ENCODE data around the gene SUPT3H.

Gene SUPT3H

DNA sequence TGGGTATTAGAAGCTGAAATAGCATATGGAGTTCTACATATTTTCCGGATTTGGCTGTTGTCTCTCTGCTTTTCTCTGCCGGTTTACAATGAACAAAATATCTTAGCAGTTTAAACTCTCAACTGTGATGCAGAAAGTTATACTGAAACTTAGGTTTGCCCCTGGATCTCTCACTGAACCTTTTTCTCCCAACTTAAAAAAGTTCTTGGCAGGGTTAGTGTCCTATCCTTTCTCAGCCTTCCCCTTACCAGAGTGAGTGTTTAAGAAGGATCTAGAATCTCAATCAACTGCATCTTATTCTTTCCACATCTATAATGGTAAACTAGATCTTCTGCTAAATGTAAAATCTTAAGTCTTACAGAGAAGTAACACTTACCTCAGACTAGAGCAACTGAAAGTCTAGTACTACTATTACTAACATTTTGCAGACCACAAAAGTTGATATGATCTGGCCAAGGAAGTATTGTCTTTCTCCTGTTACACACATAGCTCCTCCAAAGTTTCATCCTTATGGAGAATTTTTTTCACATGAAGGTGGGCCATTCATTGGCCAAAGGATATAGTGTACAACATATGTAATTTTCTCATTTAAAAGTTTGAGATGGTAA, 441.9 kb downstream of the SUPT3H start:
- Histone ChIP-seq H3K4me3 (ENCODE audit: low read length in 2 of 2) (no peak overlapping the region), H3K9ac (ENCODE audit: low read length in 2 of 2) (no peak overlapping the region), H3K4me1 (ENCODE audit: control insufficient read depth, insufficient read depth, low read length) (no peaks in the 10 kb centered on the region), H3K9me3 (ENCODE audit: control insufficient read depth in 2 of 2, low read length in 2 of 2) (no peaks in the 10 kb centered on the region), H3K27me3 (ENCODE audit: control insufficient read depth in 1 of 2, insufficient read depth in 2 of 2, low read length in 2 of 2) (no peaks in the 10 kb centered on the region), H3K27ac (ENCODE audit: low read length) (no peak overlapping the region), H3K36me3 (ENCODE audit: control insufficient read depth in 2 of 2, insufficient read depth in 2 of 2, low read length in 2 of 2) (no peaks in the 10 kb centered on the region)

DNA sequence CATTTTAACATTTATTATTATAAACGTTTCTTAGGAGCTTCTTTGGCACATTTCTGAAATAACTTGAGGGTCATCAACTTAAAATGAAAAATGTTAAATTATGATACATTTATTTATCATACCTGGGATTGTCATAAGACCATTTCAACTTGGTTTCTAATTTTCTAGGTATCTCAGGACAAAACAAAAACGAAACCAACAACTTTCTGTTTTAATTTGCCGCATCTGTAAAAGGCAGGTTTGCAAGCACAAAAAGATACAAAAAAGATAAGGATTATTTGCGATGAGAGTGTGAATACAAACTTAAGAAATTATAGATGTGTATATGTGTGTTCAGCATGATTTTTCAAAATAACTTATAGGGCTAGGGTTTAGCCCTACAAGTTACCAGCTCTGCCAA, 444.6 kb downstream of the SUPT3H start:
- Histone ChIP-seq H3K4me1 (ENCODE audit: control insufficient read depth, insufficient read depth, low read length) (no peaks in the 10 kb centered on the region), H3K4me3 (ENCODE audit: low read length in 2 of 2) (no peak overlapping the region), H3K9ac (ENCODE audit: low read length in 2 of 2) (no peak overlapping the region), H3K36me3 (ENCODE audit: control insufficient read depth in 2 of 2, insufficient read depth in 2 of 2, low read length in 2 of 2) (no peaks in the 10 kb centered on the region), H3K27me3 (ENCODE audit: control insufficient read depth in 1 of 2, insufficient read depth in 2 of 2, low read length in 2 of 2) (no peaks in the 10 kb centered on the region), H3K27ac (ENCODE audit: low read length) (no peak overlapping the region), H3K9me3 (ENCODE audit: control insufficient read depth in 2 of 2, low read length in 2 of 2) (no peaks in the 10 kb centered on the region)

DNA sequence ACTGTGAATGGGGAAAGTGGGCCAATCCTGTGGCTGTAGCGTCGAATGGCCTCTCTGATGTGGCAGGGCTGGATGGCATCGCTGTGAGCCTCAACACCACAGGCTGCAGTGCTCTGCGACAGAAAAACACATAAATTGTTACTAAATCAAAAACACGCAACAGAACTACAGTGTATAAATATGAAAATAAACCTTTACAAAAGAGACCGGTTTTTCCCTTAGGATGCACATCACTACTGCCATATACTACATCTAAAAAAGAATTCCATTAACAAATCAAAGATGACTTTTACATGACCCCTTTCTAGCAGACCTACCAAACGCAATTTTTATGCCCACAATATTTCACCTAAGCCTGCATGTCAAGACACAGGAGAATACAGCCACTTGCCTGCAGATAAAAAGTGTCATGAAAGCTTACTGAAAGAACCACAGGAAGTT, 445.1 kb downstream of the SUPT3H start:
- no peak overlapping the region for H3K9ac ChIP-seq (ENCODE audit: low read length in 2 of 2)
- H3K9me3 ChIP-seq (ENCODE audit: control insufficient read depth in 2 of 2, low read length in 2 of 2) = no peaks in the 10 kb centered on the region
- no peaks in the 10 kb centered on the region for H3K4me1 ChIP-seq (ENCODE audit: control insufficient read depth, insufficient read depth, low read length)
- no peaks in the 10 kb centered on the region for H3K27me3 ChIP-seq (ENCODE audit: control insufficient read depth in 1 of 2, insufficient read depth in 2 of 2, low read length in 2 of 2)
- no peaks in the 10 kb centered on the region for H3K36me3 ChIP-seq (ENCODE audit: control insufficient read depth in 2 of 2, insufficient read depth in 2 of 2, low read length in 2 of 2)
- H3K4me3 ChIP-seq (ENCODE audit: low read length in 2 of 2) = no peak overlapping the region
- no peak overlapping the region for H3K27ac ChIP-seq (ENCODE audit: low read length)

DNA sequence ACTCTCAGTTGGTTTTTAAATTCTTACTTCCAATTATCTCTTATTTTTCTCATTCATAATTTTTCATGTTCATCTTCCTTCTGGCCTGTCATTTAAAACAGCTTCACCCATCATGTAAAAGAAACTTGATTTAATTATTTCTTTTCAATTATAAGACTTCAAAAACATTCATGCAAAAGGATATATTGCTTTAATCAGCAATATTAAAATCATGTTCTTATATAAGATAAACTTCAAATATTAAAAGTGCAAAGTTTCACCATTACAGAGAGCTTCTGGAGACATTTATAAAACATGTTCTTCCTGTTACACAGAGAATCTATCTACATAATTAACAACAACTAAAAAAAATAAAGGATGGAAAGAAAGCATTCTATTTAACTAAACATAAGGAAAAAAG, 446.3 kb downstream of the SUPT3H start:
- no peaks in the 10 kb centered on the region for H3K4me1 ChIP-seq (ENCODE audit: control insufficient read depth, insufficient read depth, low read length)
- H3K9ac ChIP-seq (ENCODE audit: low read length in 2 of 2) = no peak overlapping the region
- H3K27ac ChIP-seq (ENCODE audit: low read length) = no peak overlapping the region
- no peaks in the 10 kb centered on the region for H3K36me3 ChIP-seq (ENCODE audit: control insufficient read depth in 2 of 2, insufficient read depth in 2 of 2, low read length in 2 of 2)
- H3K4me3 ChIP-seq (ENCODE audit: low read length in 2 of 2) = no peak overlapping the region
- H3K27me3 ChIP-seq (ENCODE audit: control insufficient read depth in 1 of 2, insufficient read depth in 2 of 2, low read length in 2 of 2) = no peaks in the 10 kb centered on the region
- no peaks in the 10 kb centered on the region for H3K9me3 ChIP-seq (ENCODE audit: control insufficient read depth in 2 of 2, low read length in 2 of 2)

DNA sequence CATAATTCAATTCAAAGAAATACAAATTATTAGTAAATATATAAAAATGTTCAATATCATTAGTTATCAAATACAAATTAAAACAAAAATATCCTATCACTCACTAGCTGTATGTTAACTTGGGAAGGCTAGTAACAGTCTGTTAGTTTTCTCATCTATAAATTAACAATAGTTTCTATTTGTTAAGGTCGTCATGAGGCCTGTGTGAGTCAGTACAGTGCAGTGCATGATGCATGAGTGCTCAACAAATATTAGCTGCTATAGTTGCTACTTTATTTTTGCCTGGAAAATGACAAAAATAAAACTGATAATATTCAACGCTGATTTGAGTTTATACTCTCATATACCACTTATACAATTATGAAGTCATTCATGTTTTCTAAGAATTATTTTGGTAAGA, 451.2 kb downstream of the SUPT3H start:
- Histone ChIP-seq H3K4me3 (ENCODE audit: low read length in 2 of 2) (no peak overlapping the region), H3K9ac (ENCODE audit: low read length in 2 of 2) (no peak overlapping the region), H3K27me3 (ENCODE audit: control insufficient read depth in 1 of 2, insufficient read depth in 2 of 2, low read length in 2 of 2) (no peaks in the 10 kb centered on the region), H3K9me3 (ENCODE audit: control insufficient read depth in 2 of 2, low read length in 2 of 2) (no peaks in the 10 kb centered on the region), H3K4me1 (ENCODE audit: control insufficient read depth, insufficient read depth, low read length) (no peaks in the 10 kb centered on the region), H3K27ac (ENCODE audit: low read length) (no peak overlapping the region), H3K36me3 (ENCODE audit: control insufficient read depth in 2 of 2, insufficient read depth in 2 of 2, low read length in 2 of 2) (no peaks in the 10 kb centered on the region)

DNA sequence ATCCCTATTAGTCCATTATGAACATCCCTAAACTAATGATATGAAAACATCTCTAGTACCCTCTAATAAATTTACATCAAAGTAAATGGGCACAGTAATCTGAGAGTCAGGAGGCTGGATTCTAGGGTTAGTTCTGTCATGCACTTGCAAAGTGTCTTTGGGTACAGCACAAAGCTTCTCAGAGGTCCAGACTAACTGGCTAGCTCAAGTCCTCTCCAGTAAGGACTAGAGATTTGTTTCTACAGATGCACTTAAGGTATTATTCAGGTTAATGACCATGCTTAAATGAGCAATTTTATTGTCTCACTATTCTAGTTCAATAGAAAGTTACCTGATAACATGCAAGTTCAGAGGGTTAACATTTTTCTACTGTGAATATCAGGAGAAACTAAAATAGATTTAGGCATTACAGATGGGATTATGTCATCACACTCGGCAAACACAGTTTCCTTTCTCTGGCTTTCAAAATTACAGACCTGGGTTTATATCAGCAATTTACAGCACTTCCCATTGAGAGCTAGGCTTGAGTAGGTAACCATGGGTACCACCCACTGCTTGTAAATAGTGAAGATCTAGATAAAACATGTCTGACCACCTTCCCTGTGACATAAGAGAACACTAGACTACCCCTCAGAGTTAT, 452.5 kb downstream of the SUPT3H start:
- Histone ChIP-seq H3K27me3 (ENCODE audit: control insufficient read depth in 1 of 2, insufficient read depth in 2 of 2, low read length in 2 of 2) (no peaks in the 10 kb centered on the region), H3K9me3 (ENCODE audit: control insufficient read depth in 2 of 2, low read length in 2 of 2) (no peaks in the 10 kb centered on the region), H3K4me3 (ENCODE audit: low read length in 2 of 2) (no peak overlapping the region), H3K9ac (ENCODE audit: low read length in 2 of 2) (no peak overlapping the region), H3K4me1 (ENCODE audit: control insufficient read depth, insufficient read depth, low read length) (no peaks in the 10 kb centered on the region), H3K36me3 (ENCODE audit: control insufficient read depth in 2 of 2, insufficient read depth in 2 of 2, low read length in 2 of 2) (no peaks in the 10 kb centered on the region), H3K27ac (ENCODE audit: low read length) (no peak overlapping the region)

DNA sequence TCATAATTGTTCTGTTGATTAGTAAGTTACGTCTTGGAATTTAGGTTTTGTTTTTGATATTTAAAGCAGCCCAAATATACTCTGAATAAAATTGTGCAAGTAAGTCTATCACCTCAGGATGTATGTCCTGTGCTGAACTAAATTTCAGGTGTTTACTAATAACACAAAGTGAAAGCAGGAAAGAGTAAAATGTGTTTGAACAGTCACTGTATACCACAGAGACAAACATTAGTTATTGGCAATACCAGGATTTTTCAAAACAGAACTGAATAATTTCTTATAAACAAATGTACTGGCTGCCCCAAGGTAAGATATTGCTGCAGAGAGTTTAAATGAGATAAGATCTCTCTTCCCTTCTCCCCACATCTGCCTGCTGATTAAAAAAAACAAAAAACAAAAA, 454.3 kb downstream of the SUPT3H start:
- Histone ChIP-seq H3K27ac (ENCODE audit: low read length) (no peak overlapping the region), H3K9me3 (ENCODE audit: control insufficient read depth in 2 of 2, low read length in 2 of 2) (no peaks in the 10 kb centered on the region), H3K36me3 (ENCODE audit: control insufficient read depth in 2 of 2, insufficient read depth in 2 of 2, low read length in 2 of 2) (no peaks in the 10 kb centered on the region), H3K4me1 (ENCODE audit: control insufficient read depth, insufficient read depth, low read length) (no peaks in the 10 kb centered on the region), H3K9ac (ENCODE audit: low read length in 2 of 2) (no peak overlapping the region), H3K27me3 (ENCODE audit: control insufficient read depth in 1 of 2, insufficient read depth in 2 of 2, low read length in 2 of 2) (no peaks in the 10 kb centered on the region), H3K4me3 (ENCODE audit: low read length in 2 of 2) (no peak overlapping the region)

DNA sequence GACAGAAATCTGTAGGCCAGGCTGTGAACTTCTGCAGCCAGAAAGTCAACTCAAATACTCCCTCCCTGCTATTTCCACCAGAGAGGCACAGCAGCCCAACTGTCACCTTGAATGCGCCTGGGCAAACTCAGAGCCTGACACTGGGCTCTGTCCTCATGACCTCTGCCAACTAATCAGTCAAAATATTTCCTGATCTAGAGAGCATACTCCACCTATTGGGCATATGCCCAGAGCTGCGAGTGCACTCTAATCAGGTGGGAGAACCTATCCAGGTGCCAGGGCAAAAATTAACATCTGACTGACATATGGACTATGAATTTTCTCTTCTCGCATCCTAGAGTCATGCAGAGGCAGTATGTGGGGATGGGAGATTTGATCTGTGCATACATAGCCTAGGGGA, 455.9 kb downstream of the SUPT3H start:
- H3K36me3 ChIP-seq (ENCODE audit: control insufficient read depth in 2 of 2, insufficient read depth in 2 of 2, low read length in 2 of 2) = no peaks in the 10 kb centered on the region
- no peaks in the 10 kb centered on the region for H3K9me3 ChIP-seq (ENCODE audit: control insufficient read depth in 2 of 2, low read length in 2 of 2)
- H3K27ac ChIP-seq (ENCODE audit: low read length) = no peak overlapping the region
- H3K4me3 ChIP-seq (ENCODE audit: low read length in 2 of 2) = no peak overlapping the region
- no peaks in the 10 kb centered on the region for H3K4me1 ChIP-seq (ENCODE audit: control insufficient read depth, insufficient read depth, low read length)
- no peaks in the 10 kb centered on the region for H3K27me3 ChIP-seq (ENCODE audit: control insufficient read depth in 1 of 2, insufficient read depth in 2 of 2, low read length in 2 of 2)
- H3K9ac ChIP-seq (ENCODE audit: low read length in 2 of 2) = no peak overlapping the region

DNA sequence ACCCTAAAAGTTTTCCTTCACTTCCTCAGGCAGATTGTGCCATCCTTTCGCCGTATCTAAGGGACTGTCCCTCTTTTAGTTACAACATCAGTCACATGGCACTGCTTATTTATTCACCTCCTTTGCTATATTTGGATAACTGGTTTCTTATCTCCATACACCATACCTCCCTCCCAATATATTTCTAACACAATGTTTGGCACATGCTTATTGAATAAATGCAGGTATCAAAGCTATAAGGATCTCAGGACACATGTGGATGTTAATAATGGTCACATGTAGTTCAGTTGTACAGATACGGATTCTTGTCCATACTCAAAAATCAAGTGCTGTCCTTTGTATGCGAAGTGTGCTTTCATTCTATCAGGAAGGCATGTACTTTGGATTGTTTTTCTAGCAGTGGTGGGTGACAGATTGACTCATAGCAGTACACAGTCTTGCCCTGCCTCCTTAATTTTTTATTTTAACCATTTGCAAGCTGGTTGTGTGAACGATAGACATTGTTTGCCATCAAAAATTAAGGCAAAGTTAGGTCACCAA, 456.7 kb downstream of the SUPT3H start:
- Histone ChIP-seq H3K9me3 (ENCODE audit: control insufficient read depth in 2 of 2, low read length in 2 of 2) (no peaks in the 10 kb centered on the region), H3K27ac (ENCODE audit: low read length) (no peak overlapping the region), H3K27me3 (ENCODE audit: control insufficient read depth in 1 of 2, insufficient read depth in 2 of 2, low read length in 2 of 2) (no peaks in the 10 kb centered on the region), H3K9ac (ENCODE audit: low read length in 2 of 2) (no peak overlapping the region), H3K4me1 (ENCODE audit: control insufficient read depth, insufficient read depth, low read length) (no peaks in the 10 kb centered on the region), H3K4me3 (ENCODE audit: low read length in 2 of 2) (no peak overlapping the region), H3K36me3 (ENCODE audit: control insufficient read depth in 2 of 2, insufficient read depth in 2 of 2, low read length in 2 of 2) (no peaks in the 10 kb centered on the region)

DNA sequence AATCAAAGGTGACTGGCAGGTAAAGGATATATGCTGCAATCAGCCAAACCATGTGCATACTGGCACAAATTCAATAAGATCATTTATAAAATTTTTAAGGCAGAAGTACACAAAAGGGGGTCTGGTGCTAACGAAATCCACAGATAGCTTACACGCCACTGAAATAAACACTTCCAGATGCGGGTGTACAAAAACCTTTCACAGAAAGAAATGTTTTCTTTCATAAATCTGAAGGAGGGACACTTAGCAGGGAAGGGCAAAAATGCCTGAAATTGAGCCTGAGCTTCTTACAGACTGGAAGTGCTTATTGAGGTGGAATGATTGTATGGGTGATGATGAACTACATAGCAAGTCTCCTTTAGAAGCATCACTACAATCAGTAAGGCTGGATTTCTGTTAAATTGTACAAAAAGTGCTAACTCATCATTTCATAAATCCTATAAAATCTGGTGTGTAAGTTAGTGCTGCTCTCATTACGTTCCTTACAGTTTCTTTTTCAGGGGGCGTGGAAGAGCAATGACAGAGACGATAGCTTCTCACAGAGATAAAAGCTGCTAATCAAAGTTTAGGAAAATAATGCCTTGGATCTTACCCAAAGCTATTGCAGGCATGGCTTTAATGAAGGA, 458.9 kb downstream of the SUPT3H start:
- no peaks in the 10 kb centered on the region for H3K4me1 ChIP-seq (ENCODE audit: control insufficient read depth, insufficient read depth, low read length)
- H3K27me3 ChIP-seq (ENCODE audit: control insufficient read depth in 1 of 2, insufficient read depth in 2 of 2, low read length in 2 of 2) = no peaks in the 10 kb centered on the region
- H3K4me3 ChIP-seq (ENCODE audit: low read length in 2 of 2) = no peak overlapping the region
- H3K36me3 ChIP-seq (ENCODE audit: control insufficient read depth in 2 of 2, insufficient read depth in 2 of 2, low read length in 2 of 2) = no peaks in the 10 kb centered on the region
- no peak overlapping the region for H3K27ac ChIP-seq (ENCODE audit: low read length)
- H3K9ac ChIP-seq (ENCODE audit: low read length in 2 of 2) = no peak overlapping the region
- H3K9me3 ChIP-seq (ENCODE audit: control insufficient read depth in 2 of 2, low read length in 2 of 2) = no peaks in the 10 kb centered on the region

DNA sequence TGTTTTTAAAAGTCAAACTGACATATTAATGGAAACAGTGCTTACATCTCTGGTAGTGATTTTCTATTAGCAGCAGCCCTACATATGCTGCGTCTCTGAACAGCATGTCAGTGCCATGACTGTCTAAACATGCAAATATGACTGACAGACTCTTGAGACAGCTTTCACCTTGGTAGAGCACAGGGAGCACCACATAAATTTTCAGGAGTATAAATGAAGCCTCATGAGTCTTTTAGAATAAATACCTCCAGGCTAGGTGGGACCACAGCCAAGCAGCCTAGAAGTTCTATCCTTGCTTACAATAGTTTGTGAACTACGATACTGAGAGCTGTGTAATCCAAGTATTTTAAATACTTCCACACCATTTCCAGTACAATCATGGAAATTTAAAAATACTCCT, 460.3 kb downstream of the SUPT3H start:
- Histone ChIP-seq H3K9me3 (ENCODE audit: control insufficient read depth in 2 of 2, low read length in 2 of 2) (no peaks in the 10 kb centered on the region), H3K9ac (ENCODE audit: low read length in 2 of 2) (no peak overlapping the region), H3K4me3 (ENCODE audit: low read length in 2 of 2) (no peak overlapping the region), H3K27ac (ENCODE audit: low read length) (no peak overlapping the region), H3K4me1 (ENCODE audit: control insufficient read depth, insufficient read depth, low read length) (no peaks in the 10 kb centered on the region), H3K27me3 (ENCODE audit: control insufficient read depth in 1 of 2, insufficient read depth in 2 of 2, low read length in 2 of 2) (no peaks in the 10 kb centered on the region), H3K36me3 (ENCODE audit: control insufficient read depth in 2 of 2, insufficient read depth in 2 of 2, low read length in 2 of 2) (no peaks in the 10 kb centered on the region)
